ENCODE results near the gene AURKAIP1.

Gene AURKAIP1

GRCh38 chr1:1337793-1338147, 37.2 kb downstream of the AURKAIP1 start:
- H4K20me1 ChIP-seq (ENCODE audit: insufficient read depth, low read length), result 0 out of 2 replicates have a peak, but pooled peaks cover 7% of the 10 kb centered on the region
- TF ChIP-seq CTCF (IDR thresholded peaks at IDR 0.05; ENCODE audit: low read depth, low read length), result no peak
- TF ChIP-seq EZH2phosphoT487 (IDR thresholded peaks at IDR 0.05; ENCODE audit: low read depth), result no peak
- peaks cover 12% of the 10 kb centered on the region for H3K36me3 ChIP-seq (replicated peaks; ENCODE audit: low read depth, low read length)
- no peak overlapping the region for H3K27ac ChIP-seq (ENCODE audit: low read length)
- H3K4me1 ChIP-seq (ENCODE audit: low read length), result no peaks in the 10 kb centered on the region
- no peak overlapping the region for H3K9ac ChIP-seq (ENCODE audit: low read length)
- no peak overlapping the region for H3K4me2 ChIP-seq (ENCODE audit: low read length)
- no peaks in the 10 kb centered on the region for H3K9me3 ChIP-seq (ENCODE audit: insufficient read depth, low read length)
- no peaks in the 10 kb centered on the region for H3K79me2 ChIP-seq (ENCODE audit: low read length)
- H3K27me3 ChIP-seq (ENCODE audit: low read depth, low read length), result no peaks in the 10 kb centered on the region
- no peak overlapping the region for H2AFZ ChIP-seq (ENCODE audit: low read depth, low read length)
- no peak overlapping the region for H3K4me3 ChIP-seq (ENCODE audit: low read length)

GRCh38 chr1:1336931-1337792, 37.8 kb downstream of the AURKAIP1 start:
- peaks cover 12% of the 10 kb centered on the region for H3K36me3 ChIP-seq (replicated peaks; ENCODE audit: low read depth, low read length)

GRCh38 chr1:1336446-1336845, 38.6 kb downstream of the AURKAIP1 start:
- Histone ChIP-seq H3K9ac (ENCODE audit: low read length) (no peak overlapping the region), H3K27ac (ENCODE audit: low read length) (no peak overlapping the region)

More at GRCh38 chr1:1336931-1337792, 37.8 kb downstream of the AURKAIP1 start:
- H3K9ac ChIP-seq (ENCODE audit: low read length), result no peak overlapping the region
- no peak overlapping the region for H2AFZ ChIP-seq (ENCODE audit: low read depth, low read length)
- H3K9me3 ChIP-seq (ENCODE audit: insufficient read depth, low read length), result no peaks in the 10 kb centered on the region
- no peak overlapping the region for H3K4me3 ChIP-seq (ENCODE audit: low read length)
- TF ChIP-seq EZH2phosphoT487 (IDR thresholded peaks at IDR 0.05; ENCODE audit: low read depth), result no peak
- TF ChIP-seq CTCF (IDR thresholded peaks at IDR 0.05; ENCODE audit: low read depth, low read length), result no peak
- H3K79me2 ChIP-seq (ENCODE audit: low read length), result no peaks in the 10 kb centered on the region
- no peaks in the 10 kb centered on the region for H3K27me3 ChIP-seq (ENCODE audit: low read depth, low read length)
- H3K4me2 ChIP-seq (ENCODE audit: low read length), result no peak overlapping the region
- H3K27ac ChIP-seq (ENCODE audit: low read length), result no peak overlapping the region
- no peaks in the 10 kb centered on the region for H3K4me1 ChIP-seq (ENCODE audit: low read length)
- 0 out of 2 replicates have a peak, but pooled peaks cover 7% of the 10 kb centered on the region for H4K20me1 ChIP-seq (ENCODE audit: insufficient read depth, low read length)

More at GRCh38 chr1:1336446-1336845, 38.6 kb downstream of the AURKAIP1 start:
- 0 out of 2 replicates have a peak, but pooled peaks cover 7% of the 10 kb centered on the region for H4K20me1 ChIP-seq (ENCODE audit: insufficient read depth, low read length)
- peaks cover 6% of the 10 kb centered on the region for H3K36me3 ChIP-seq (replicated peaks; ENCODE audit: low read depth, low read length)
- H3K4me2 ChIP-seq (ENCODE audit: low read length), result no peak overlapping the region
- no peak overlapping the region for H2AFZ ChIP-seq (ENCODE audit: low read depth, low read length)
- no peaks in the 10 kb centered on the region for H3K27me3 ChIP-seq (ENCODE audit: low read depth, low read length)
- TF ChIP-seq EZH2phosphoT487 (IDR thresholded peaks at IDR 0.05; ENCODE audit: low read depth) (no peak), CTCF (IDR thresholded peaks at IDR 0.05; ENCODE audit: low read depth, low read length) (no peak)
- no peaks in the 10 kb centered on the region for H3K79me2 ChIP-seq (ENCODE audit: low read length)
- no peak overlapping the region for H3K4me3 ChIP-seq (ENCODE audit: low read length)
- no peaks in the 10 kb centered on the region for H3K9me3 ChIP-seq (ENCODE audit: insufficient read depth, low read length)
- H3K4me1 ChIP-seq (ENCODE audit: low read length), result no peaks in the 10 kb centered on the region

Measured in OCI-LY3 (cell line).